GM18508 (cell line): ENCODE results near the gene PLA2G5.

Source experiments
- ATAC-seq: cut with Tn5 transposase; IDR thresholded peaks from one replicate; pipeline ENCODE4 v1.9.1; 2021; ENCODE audit warnings: moderate number of reproducible peaks; ENCODE audit not compliant: insufficient read depth, unreplicated experiment

Gene PLA2G5

DNA sequence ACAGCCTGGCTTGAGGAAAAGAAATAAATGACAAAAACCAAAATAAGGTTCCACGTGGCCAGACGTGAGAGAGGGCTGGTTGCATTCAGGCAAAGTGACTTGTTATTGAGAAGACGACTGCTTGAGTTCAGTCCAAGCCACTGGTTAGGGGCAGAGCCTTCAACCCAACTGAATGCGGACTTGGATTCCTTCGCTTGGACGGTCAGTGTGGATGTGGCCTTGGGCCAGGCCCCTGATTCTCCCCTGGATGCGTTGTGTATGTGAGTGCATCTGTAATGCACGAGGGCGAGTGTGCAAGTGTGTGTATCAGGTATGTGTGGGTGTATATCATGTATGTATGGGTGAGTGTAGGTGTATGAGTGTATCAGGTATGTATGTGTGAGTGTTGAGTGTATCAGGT is 71.0 kb downstream of the PLA2G5 start:
- no peak for ATAC-seq

DNA sequence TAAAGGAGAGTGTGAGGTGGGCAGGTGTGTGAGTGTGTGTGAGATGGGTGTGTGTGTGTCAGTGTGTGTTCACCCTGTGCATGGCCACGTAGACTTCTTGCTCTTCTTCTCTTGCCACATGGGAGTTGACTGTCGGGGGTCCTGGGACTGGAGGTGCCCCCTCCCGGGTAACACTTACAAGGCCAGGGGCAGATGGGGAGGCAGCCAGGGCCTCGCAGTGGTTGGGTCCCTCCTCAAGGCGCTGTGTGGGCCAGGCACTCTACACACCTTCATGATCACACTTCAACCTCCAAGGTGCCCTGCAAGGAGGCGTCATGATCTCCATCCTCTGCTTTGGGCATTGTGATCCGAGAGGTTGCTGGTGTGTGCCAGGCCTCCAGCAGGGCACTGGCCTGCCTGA is 71.5 kb downstream of the PLA2G5 start:
- no peak for ATAC-seq
